HCT116 (cell line): ENCODE measurements around the gene KCNK15. TPM values are rescaled to one million over a fixed set of nuclear protein-coding genes. Genes with fewer than 3 reads are reported as not detected.
A peak's percentile ranks its signal among the peaks of the same experiment; 100 is the strongest.
"Not testable (repeated sequence)": the region's sequence is repeated elsewhere in the genome, so short reads cannot be mapped to it uniquely, and the experiment has no call there.

ENCODE experiments used
- ATAC-seq: fragments of 200-7000 bp; cut with Tn5 transposase; 2 replicates; pipeline ENCODE4 v1.9.1; 2020; ENCODE audit warnings: mild to moderate bottlenecking, moderate library complexity
- Bru-seq: library from RNA; stranded (reverse); fragments of 400-500 nt; gene quantifications from one replicate; lab custom pipeline; 2021; lab: Mats Ljungman, UMichigan
- BruChase-seq, 2 experiments: library from RNA; stranded (reverse); fragments of 400-500 nt; gene quantifications; one replicate each; lab custom pipeline; 2021; lab: Mats Ljungman, UMichigan
- BruUV-seq: library from RNA; stranded (reverse); fragments of 400-500 nt; replicated peaks from 2 replicates; lab custom pipeline; 2021; lab: Mats Ljungman, UMichigan
- CTCF ChIA-PET: fragments of 300-600 bp; sonication (Branson Sonifier 250); formaldehyde crosslinking; loops from one replicate; lab custom pipeline; 2021; ENCODE audit warnings: antibody characterized with exemption; lab: Charles Lee
- POLR2A ChIA-PET: fragments of 300-600, 350-600 bp; sonication (Branson Sonifier 250); formaldehyde crosslinking; loops from one replicate; lab custom pipeline; 2021; ENCODE audit warnings: antibody characterized with exemption; lab: Charles Lee
- RAD21 ChIA-PET, 2 experiments: fragments of 300-600 bp; sonication (Branson Sonifier 250); formaldehyde crosslinking; loops; one replicate each; lab custom pipeline; 2023; ENCODE audit warnings: low total read pairs in 2 of 2; ENCODE audit not compliant: uncharacterized antibody in 2 of 2, unreplicated experiment in 2 of 2, low non-redundant PET in 1 of 2; lab: Charles Lee
- DNase-seq: peaks from one replicate; pipeline ENCODE4 v3.0.0-alpha.2; 2010; ENCODE audit warnings: low read depth, low spot score
- H2AFZ ChIP-seq: fragments of 200-600 bp; shearing (Covaris generic), sonication (generic); 2 replicates; pipeline ENCODE4 v1.6.1; 2017; ENCODE audit warnings: low read depth, mixed run types, mixed read lengths, antibody characterized with exemption, low read length; ENCODE audit not compliant: poor library complexity, severe bottlenecking
- H3K27ac ChIP-seq: 2 replicates; pipeline ENCODE4 v1.5.1; 2012; ENCODE audit warnings: low read depth, low read length
- H3K27me3 ChIP-seq: fragments of 200-600 bp; sonication (generic); 2 replicates; pipeline ENCODE4 v1.6.1; 2016; ENCODE audit warnings: mixed run types, low read length, mixed read lengths; ENCODE audit not compliant: insufficient read depth
- H3K36me3 ChIP-seq, 2 experiments: fragments of 200-500 bp in 1 of 2; fragments of 200-600 bp in 1 of 2; sonication (Bioruptor generic) in 1 of 2; sonication (generic) in 1 of 2; 2 replicates each; pipeline versions ENCODE4 v1.5.1 to v1.6.1; 2014 to 2016; ENCODE audit warnings: low read length in 2 of 2, inconsistent platforms in 1 of 2, mixed read lengths in 1 of 2, mixed run types in 1 of 2; ENCODE audit not compliant: insufficient read depth in 2 of 2, control insufficient read depth in 1 of 2
- H3K4me1 ChIP-seq, 2 experiments: fragments of 200-600 bp in 1 of 2; sonication (generic) in 1 of 2; 2 replicates each; pipeline versions ENCODE4 v1.5.1 to v1.6.1; 2012 to 2017; ENCODE audit warnings: low read length in 2 of 2, inconsistent platforms in 1 of 2, mild to moderate bottlenecking in 1 of 2, mixed read lengths in 1 of 2, mixed run types in 1 of 2, moderate library complexity in 1 of 2; ENCODE audit not compliant: insufficient read depth in 2 of 2, control insufficient read depth in 1 of 2
- H3K4me2 ChIP-seq: fragments of 200-600 bp; sonication (generic); 2 replicates; pipeline ENCODE4 v1.6.1; 2017; ENCODE audit warnings: mixed run types, low read length, mixed read lengths
- H3K4me3 ChIP-seq, 2 experiments: fragments of 200-600 bp in 1 of 2; sonication (generic) in 1 of 2; replicated peaks in 1 of 2; 2 replicates each; pipeline ENCODE4 v1.5.1; 2011 to 2016; ENCODE audit warnings: low read length in 2 of 2, control low read depth in 1 of 2, low read depth in 1 of 2, mild to moderate bottlenecking in 1 of 2, mixed read lengths in 1 of 2, mixed run types in 1 of 2
- H3K79me2 ChIP-seq: fragments of 200-600 bp; sonication (generic); 2 replicates; pipeline ENCODE4 v1.6.1; 2017; ENCODE audit warnings: mild to moderate bottlenecking, mixed run types, low read length, moderate library complexity, mixed read lengths; ENCODE audit not compliant: insufficient read depth
- H3K9ac ChIP-seq: fragments of 200-600 bp; sonication (generic); 2 replicates; pipeline ENCODE4 v1.6.1; 2016; ENCODE audit warnings: low read length, mixed read lengths
- H3K9me2 ChIP-seq: fragments of 200-600 bp; sonication (generic), shearing (Covaris generic); 2 replicates; pipeline ENCODE4 v1.6.1; 2017; ENCODE audit warnings: mixed run types, mild to moderate bottlenecking, moderate library complexity; ENCODE audit not compliant: insufficient read depth
- H3K9me3 ChIP-seq, 2 experiments: fragments of 200-500 bp in 1 of 2; fragments of 200-600 bp in 1 of 2; sonication (Bioruptor generic) in 1 of 2; sonication (generic) in 1 of 2; 2 replicates each; pipeline ENCODE4 v1.6.1; 2014 to 2017; ENCODE audit warnings: low read length in 2 of 2, mixed read lengths in 2 of 2, inconsistent platforms in 1 of 2, low read depth in 1 of 2, mild to moderate bottlenecking in 1 of 2, mixed run types in 1 of 2, moderate library complexity in 1 of 2; ENCODE audit not compliant: control insufficient read depth in 1 of 2, insufficient read depth in 1 of 2
- H4K20me1 ChIP-seq: fragments of 200-600 bp; sonication (generic), shearing (Covaris generic); 2 replicates; pipeline ENCODE4 v1.6.1; 2017; ENCODE audit warnings: mixed run types, mild to moderate bottlenecking, moderate library complexity; ENCODE audit not compliant: insufficient read depth
- EGR1 ChIP-seq: IDR thresholded peaks from 2 replicates; pipeline ENCODE4 v1.6.1; 2012; ENCODE audit warnings: low read depth
- ELF1 ChIP-seq: IDR thresholded peaks from 2 replicates; pipeline ENCODE4 v1.6.1; 2012; ENCODE audit warnings: low read depth, borderline replicate concordance
- JUND ChIP-seq: IDR thresholded peaks from 2 replicates; pipeline ENCODE4 v1.6.1; 2012
- TCF7L2 ChIP-seq: IDR thresholded peaks from 2 replicates; pipeline ENCODE4 v1.7.0; 2011; ENCODE audit warnings: borderline replicate concordance, inconsistent platforms; ENCODE audit not compliant: insufficient read depth, insufficient read length; ENCODE audit errors: extremely low read depth
- ZFX ChIP-seq: fragments of 450-650 bp; IDR thresholded peaks from 2 replicates; pipeline ENCODE4 v1.6.1; 2017
- intact Hi-C: fragments of 100-400 bp; cut with micrococcal nuclease; formaldehyde crosslinking; loops from 2 replicates; pipeline ENCODE4 v1.10.0; 2022
- long read RNA-seq: library from polyadenylated mRNA; unstranded; transcript quantifications from one replicate; pipeline ENCODE4 v2.0.0, GENCODE V29; 2021; ENCODE audit not compliant: unreplicated experiment
- polyA plus RNA-seq: library from polyadenylated mRNA; unstranded; fragments of >200 nt; gene quantifications from 2 replicates; pipeline ENCODE4 v1.2.1, GENCODE V29; 2012; ENCODE audit warnings: missing spikeins
- total RNA-seq: library from RNA; stranded (reverse); gene quantifications from one replicate; pipeline ENCODE4 v1.2.1, GENCODE V29; 2021; ENCODE audit not compliant: unreplicated experiment
- TF ChIP-seq, protein P1 (sequence below), 3 experiments: fragments of 200-600 bp in 1 of 3; sonication (generic) in 1 of 3; IDR thresholded peaks in 2 of 3; conservative IDR thresholded peaks in 1 of 3; 2 replicates each; pipeline ENCODE4 v1.5.1; 2012 to 2017; ENCODE audit warnings: low read depth in 2 of 3, low read length in 2 of 3, antibody characterized with exemption in 1 of 3, borderline replicate concordance in 1 of 3, control low read depth in 1 of 3, mild to moderate bottlenecking in 1 of 3, mixed read lengths in 1 of 3, mixed run types in 1 of 3, moderate library complexity in 1 of 3; ENCODE audit not compliant: insufficient read depth in 1 of 3

Gene KCNK15
- not detected for total RNA-seq
- not detected in 2 replicates for polyA plus RNA-seq
- percentile 9 among the genes with signal in this experiment for Bru-seq, nascent RNA
- percentile 14 among the genes with signal in this experiment for BruChase-seq, experiment 1, labeled RNA remaining after a 6-hour chase
- BruChase-seq, experiment 2, labeled RNA remaining after a 2-hour chase: percentile 10 among the genes with signal in this experiment
- long read RNA-seq: 0 reads

DNA sequence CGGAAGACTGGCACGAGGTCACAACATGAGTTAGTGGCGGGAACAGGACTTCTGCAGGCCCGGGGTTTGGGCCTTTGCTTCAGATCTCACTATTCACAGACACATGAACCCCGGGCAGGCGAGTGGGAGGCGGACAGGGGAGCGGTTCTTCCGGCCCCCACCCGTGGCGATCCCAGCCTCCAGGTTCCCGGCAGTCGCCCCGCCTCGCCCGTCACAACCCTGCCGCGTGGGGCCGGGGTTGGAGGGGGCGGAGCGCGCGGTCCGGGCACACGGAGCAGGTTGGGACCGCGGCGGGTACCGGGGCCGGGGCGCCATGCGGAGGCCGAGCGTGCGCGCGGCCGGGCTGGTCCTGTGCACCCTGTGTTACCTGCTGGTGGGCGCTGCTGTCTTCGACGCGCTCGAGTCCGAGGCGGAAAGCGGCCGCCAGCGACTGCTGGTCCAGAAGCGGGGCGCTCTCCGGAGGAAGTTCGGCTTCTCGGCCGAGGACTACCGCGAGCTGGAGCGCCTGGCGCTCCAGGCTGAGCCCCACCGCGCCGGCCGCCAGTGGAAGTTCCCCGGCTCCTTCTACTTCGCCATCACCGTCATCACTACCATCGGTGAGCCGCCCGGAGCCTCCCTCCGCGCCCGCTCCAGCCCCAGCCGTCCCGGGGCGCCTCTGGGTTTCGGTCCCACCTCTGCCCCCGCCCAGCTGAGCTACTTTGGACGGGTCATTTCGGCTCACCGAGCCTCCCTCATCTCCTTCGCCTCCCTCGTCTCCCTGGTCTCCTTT is at the start of gene KCNK15:
Gene KCNK15 (plus strand): TSS at position 268 of the 769 bp plus-strand sequence. CDS start 46 bp downstream, at position 314.
- no peak within 1 kb of the TSS for H3K27ac ChIP-seq
- H3K9ac ChIP-seq: no peak within 1 kb of the TSS

DNA sequence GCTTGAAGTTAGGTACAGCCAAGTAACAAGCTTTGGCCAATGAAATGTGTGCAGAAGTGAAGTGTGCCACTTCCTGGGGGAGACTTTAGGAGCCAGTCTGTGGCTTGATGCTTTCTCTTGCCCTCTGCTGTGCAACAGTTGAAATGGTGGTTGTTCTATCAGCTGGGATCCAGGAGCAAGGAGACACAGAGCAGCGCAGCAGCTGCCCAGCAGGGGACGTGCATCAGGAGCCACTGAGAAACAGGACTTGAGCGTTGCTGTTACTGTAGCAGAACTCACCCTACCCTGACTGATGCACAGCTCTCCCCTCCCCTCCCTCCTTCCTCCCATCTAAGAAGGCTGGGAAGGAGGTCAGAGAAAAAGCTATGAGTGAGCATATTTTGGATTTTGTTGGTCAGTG is 49.4 kb upstream of the KCNK15 start:
- 0 out of 2 replicates have a peak, but pooled peaks cover 4% of the 10 kb centered on the region for H3K27me3 ChIP-seq
- no peak overlapping the region for H3K4me3 ChIP-seq
- no peaks in the 10 kb centered on the region for H3K36me3 ChIP-seq
- H3K9ac ChIP-seq: no peak overlapping the region
- H3K79me2 ChIP-seq: no peaks in the 10 kb centered on the region
- RAD21 ChIA-PET: no interaction called here
- H3K9me2 ChIP-seq: no peaks in the 10 kb centered on the region
- POLR2A ChIA-PET: no interaction called here
- ATAC-seq: no peak
- no peak overlapping the region for H2AFZ ChIP-seq
- TF ChIP-seq EGR1: no peak
- TF ChIP-seq, protein P1, sequence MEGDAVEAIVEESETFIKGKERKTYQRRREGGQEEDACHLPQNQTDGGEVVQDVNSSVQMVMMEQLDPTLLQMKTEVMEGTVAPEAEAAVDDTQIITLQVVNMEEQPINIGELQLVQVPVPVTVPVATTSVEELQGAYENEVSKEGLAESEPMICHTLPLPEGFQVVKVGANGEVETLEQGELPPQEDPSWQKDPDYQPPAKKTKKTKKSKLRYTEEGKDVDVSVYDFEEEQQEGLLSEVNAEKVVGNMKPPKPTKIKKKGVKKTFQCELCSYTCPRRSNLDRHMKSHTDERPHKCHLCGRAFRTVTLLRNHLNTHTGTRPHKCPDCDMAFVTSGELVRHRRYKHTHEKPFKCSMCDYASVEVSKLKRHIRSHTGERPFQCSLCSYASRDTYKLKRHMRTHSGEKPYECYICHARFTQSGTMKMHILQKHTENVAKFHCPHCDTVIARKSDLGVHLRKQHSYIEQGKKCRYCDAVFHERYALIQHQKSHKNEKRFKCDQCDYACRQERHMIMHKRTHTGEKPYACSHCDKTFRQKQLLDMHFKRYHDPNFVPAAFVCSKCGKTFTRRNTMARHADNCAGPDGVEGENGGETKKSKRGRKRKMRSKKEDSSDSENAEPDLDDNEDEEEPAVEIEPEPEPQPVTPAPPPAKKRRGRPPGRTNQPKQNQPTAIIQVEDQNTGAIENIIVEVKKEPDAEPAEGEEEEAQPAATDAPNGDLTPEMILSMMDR (IDR thresholded peaks at IDR 0.05 in 2 of 3, conservative IDR thresholded peaks at IDR 0.05 in 1 of 3; ENCODE audit: borderline replicate concordance in 1 of 3, insufficient read depth in 1 of 3, low read depth in 2 of 3, low read length in 2 of 3): peak in 1 of 3 experiments; percentile 26; a peak in 2 of 6 replicates
- TF ChIP-seq ZFX: no peak
- TF ChIP-seq, all 23 proteins: peak for 1
- CTCF ChIA-PET: no interaction called here
- BruUV-seq: no TSS peak
- Histone ChIP-seq H4K20me1 (no peaks in the 10 kb centered on the region), H3K9me3 (peaks cover 0 to 5% of the 10 kb centered on the region in 2 experiments; a peak in 1 of 4 replicates), H3K27ac (no peak overlapping the region), H3K4me2 (no peak overlapping the region), H3K4me1 (peaks cover 25% of the 10 kb centered on the region in 2 experiments)
- intact Hi-C loops: no loop called here
- DNase-seq: no peak

More for the DNA sequence above, at the start of gene KCNK15:
- Histone ChIP-seq H3K79me2 (no peaks in the 10 kb centered on the region), H2AFZ (no peak within 1 kb of the TSS), H3K4me1 (peaks cover 8 to 12% of the 10 kb centered on the region in 2 experiments; a peak in 3 of 4 replicates), H3K9me3 (no peaks in the 10 kb centered on the region), H3K4me2 (0 out of 2 replicates have a peak within 1 kb of the TSS, but pooled peaks have one; percentile 50), H3K9me2 (no peaks in the 10 kb centered on the region), H3K36me3 (no peaks in the 10 kb centered on the region), H4K20me1 (no peaks in the 10 kb centered on the region), H3K4me3 (no peak within 1 kb of the TSS), H3K27me3 (no peaks in the 10 kb centered on the region)
- ChIA-PET RAD21 (no interaction called here), CTCF (no interaction called here), POLR2A (no interaction called here)
- no TSS peak for BruUV-seq
- intact Hi-C loops: no loop called here
- DNase-seq (no peak), ATAC-seq (no peak)
- TF ChIP-seq TCF7L2: no peak
- TF ChIP-seq ELF1: no peak
- no peak for TF ChIP-seq JUND

DNA sequence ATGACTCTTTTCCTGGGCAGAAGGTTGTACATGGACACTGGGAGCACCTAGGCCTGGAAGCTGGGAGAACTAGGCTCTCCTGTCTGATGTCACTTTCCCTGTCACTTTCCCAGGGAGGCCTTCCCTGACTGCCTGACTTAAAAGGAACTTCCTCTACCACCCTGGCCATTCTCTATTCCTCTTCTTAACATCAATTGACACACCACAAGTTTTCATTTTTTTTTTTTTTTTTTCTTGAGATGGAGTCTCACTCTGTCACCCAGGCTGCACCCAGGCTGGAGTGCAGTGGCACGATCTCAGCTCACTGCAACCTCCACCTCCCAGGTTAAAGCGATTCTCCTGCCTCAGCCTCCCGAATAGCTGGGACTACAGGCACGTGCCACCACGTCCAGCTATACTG is 48.6 kb upstream of the KCNK15 start:
- H3K4me1 ChIP-seq: peaks cover 29% of the 10 kb centered on the region in 2 experiments
- ATAC-seq, H3K9me3 ChIP-seq, H3K9me2 ChIP-seq, BruUV-seq, H3K4me3 ChIP-seq, H2AFZ ChIP-seq, H3K36me3 ChIP-seq, H3K4me2 ChIP-seq, H4K20me1 ChIP-seq, POLR2A ChIA-PET, H3K27ac ChIP-seq, H3K9ac ChIP-seq, CTCF ChIA-PET, H3K79me2 ChIP-seq, H3K27me3 ChIP-seq, DNase-seq, intact Hi-C loops: not testable (repeated sequence)
- RAD21 ChIA-PET: interaction anchor here in 1 of 2 experiments (0.6 kb wide), 1 partner anchor 12 kb away, joined by 3 read pairs; no protein-coding TSS in a partner anchor
